ENCODE results near the gene PUM2. TPM values are rescaled to one million over a fixed set of nuclear protein-coding genes. Genes with fewer than 3 reads are reported as not detected.
"Not testable (repeated sequence)": the region's sequence is repeated elsewhere in the genome, so short reads cannot be mapped to it uniquely, and the experiment has no call there.

Gene PUM2
- total RNA-seq, 1 experiment from 2014 or later = 112 TPM

DNA sequence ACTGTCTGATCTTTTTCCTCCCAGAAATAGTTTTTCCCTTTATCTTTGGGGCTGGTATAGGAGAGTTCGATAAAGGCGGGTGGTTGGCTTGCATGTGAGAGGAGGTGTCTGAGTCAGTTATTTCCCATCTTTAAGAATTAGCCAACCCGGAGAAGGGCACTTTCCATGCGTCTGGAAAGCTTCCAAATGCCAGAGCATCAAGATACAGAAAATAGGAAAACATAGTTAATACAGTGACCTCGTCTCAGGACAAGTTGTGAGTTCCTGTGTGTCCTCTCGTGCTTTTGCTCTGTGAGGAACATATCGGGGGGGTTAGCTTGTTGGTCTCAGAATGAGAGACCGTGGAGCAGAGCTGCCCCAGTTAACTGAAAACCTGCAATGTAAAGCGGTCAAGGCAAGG is 18.7 kb upstream of the PUM2 start:
- POLR2A ChIA-PET (ENCODE audit: low non-redundant PET) = no interaction called here
- no peak for TF ChIP-seq EZH2 (IDR thresholded peaks at IDR 0.05; ENCODE audit: borderline replicate concordance, low read depth, low read length, poor library complexity, severe bottlenecking)
- TF ChIP-seq, protein P1, sequence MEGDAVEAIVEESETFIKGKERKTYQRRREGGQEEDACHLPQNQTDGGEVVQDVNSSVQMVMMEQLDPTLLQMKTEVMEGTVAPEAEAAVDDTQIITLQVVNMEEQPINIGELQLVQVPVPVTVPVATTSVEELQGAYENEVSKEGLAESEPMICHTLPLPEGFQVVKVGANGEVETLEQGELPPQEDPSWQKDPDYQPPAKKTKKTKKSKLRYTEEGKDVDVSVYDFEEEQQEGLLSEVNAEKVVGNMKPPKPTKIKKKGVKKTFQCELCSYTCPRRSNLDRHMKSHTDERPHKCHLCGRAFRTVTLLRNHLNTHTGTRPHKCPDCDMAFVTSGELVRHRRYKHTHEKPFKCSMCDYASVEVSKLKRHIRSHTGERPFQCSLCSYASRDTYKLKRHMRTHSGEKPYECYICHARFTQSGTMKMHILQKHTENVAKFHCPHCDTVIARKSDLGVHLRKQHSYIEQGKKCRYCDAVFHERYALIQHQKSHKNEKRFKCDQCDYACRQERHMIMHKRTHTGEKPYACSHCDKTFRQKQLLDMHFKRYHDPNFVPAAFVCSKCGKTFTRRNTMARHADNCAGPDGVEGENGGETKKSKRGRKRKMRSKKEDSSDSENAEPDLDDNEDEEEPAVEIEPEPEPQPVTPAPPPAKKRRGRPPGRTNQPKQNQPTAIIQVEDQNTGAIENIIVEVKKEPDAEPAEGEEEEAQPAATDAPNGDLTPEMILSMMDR (conservative IDR thresholded peaks at IDR 0.05; ENCODE audit: low read depth, low read length) = no peak

DNA sequence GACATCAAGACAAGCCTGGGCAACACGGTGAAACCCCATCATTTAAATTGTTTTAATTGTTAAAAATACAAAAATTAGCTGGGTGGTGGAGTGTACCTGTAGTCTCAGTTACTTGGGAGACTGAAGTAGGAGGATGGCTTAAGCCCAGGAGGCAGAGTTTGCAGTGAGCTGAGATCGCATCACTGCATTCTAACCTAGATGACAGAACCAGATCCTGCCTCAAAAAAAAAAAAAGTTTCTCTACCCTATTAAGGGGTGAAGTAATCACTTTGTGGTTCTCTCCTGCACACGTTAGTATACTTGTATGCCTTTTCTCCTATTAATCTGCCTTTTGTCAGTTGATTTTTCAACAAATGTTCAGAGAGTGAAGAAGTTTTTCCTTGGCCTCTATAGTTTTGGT is 18.1 kb upstream of the PUM2 start:
- no peak for TF ChIP-seq EZH2 (IDR thresholded peaks at IDR 0.05; ENCODE audit: borderline replicate concordance, low read depth, low read length, poor library complexity, severe bottlenecking)
- TF ChIP-seq, protein P1 (conservative IDR thresholded peaks at IDR 0.05; ENCODE audit: low read depth, low read length) = no peak
- ChIA-PET POLR2A (ENCODE audit: low non-redundant PET) (no interaction called here), CTCF (no interaction called here)
- Histone ChIP-seq H3K4me3 (ENCODE audit: low read depth, low read length, poor library complexity, severe bottlenecking) (no peak overlapping the region), H3K9me3 (ENCODE audit: low read depth, low read length, poor library complexity, severe bottlenecking) (no peaks in the 10 kb centered on the region), H3K27ac (ENCODE audit: low read depth, low read length, poor library complexity, severe bottlenecking) (no peak overlapping the region), H3K27me3 (replicated peaks; ENCODE audit: insufficient read depth, low read depth, low read length, poor library complexity) (peaks cover 9% of the 10 kb centered on the region), H3K4me1 (ENCODE audit: insufficient read depth, low read length, poor library complexity, severe bottlenecking) (no peaks in the 10 kb centered on the region), H3K36me3 (ENCODE audit: insufficient read depth, low read length, poor library complexity, severe bottlenecking) (no peaks in the 10 kb centered on the region)
- BruUV-seq (replicated peaks) = no TSS peak
- intact Hi-C loops (cut with micrococcal nuclease; ENCODE audit: unreplicated experiment) = no loop called here
- DNase-seq (ENCODE audit: low spot score) = no peak

More for the DNA sequence above, 18.7 kb upstream of the PUM2 start:
- BruUV-seq (replicated peaks) = no TSS peak
- intact Hi-C loops (cut with micrococcal nuclease; ENCODE audit: unreplicated experiment) = no loop called here
- Histone ChIP-seq H3K4me1 (ENCODE audit: insufficient read depth, low read length, poor library complexity, severe bottlenecking) (no peaks in the 10 kb centered on the region), H3K27me3 (replicated peaks; ENCODE audit: insufficient read depth, low read depth, low read length, poor library complexity) (peaks cover 9% of the 10 kb centered on the region), H3K4me3 (ENCODE audit: low read depth, low read length, poor library complexity, severe bottlenecking) (no peak overlapping the region), H3K9me3 (ENCODE audit: low read depth, low read length, poor library complexity, severe bottlenecking) (no peaks in the 10 kb centered on the region), H3K27ac (ENCODE audit: low read depth, low read length, poor library complexity, severe bottlenecking) (no peak overlapping the region), H3K36me3 (ENCODE audit: insufficient read depth, low read length, poor library complexity, severe bottlenecking) (no peaks in the 10 kb centered on the region)
- no peak for DNase-seq (ENCODE audit: low spot score)
- CTCF ChIA-PET = no interaction called here

DNA sequence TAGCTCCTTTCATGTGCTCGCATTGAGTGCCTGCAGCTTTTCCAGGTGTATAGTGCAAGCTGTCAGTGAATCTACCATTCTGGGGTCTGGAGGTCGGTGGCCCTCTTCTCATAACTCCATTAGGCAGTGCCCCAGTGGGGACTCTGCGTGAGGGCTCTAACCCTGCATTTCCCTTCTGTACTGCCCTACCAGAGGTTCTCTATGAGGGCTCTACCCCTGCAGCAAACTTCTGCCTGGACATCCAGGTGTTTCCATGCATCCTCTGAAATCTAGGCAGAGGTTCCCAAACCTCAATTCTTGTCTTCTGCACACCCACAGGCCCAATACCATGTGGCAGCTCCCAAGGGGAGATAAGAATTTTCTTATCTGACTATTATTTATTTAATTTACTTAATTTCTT is 17.3 kb upstream of the PUM2 start:
- intact Hi-C loops (cut with micrococcal nuclease; ENCODE audit: unreplicated experiment); H3K9me3 ChIP-seq (ENCODE audit: low read depth, low read length, poor library complexity, severe bottlenecking); H3K4me1 ChIP-seq (ENCODE audit: insufficient read depth, low read length, poor library complexity, severe bottlenecking); BruUV-seq (replicated peaks); H3K27me3 ChIP-seq (replicated peaks; ENCODE audit: insufficient read depth, low read depth, low read length, poor library complexity); DNase-seq (ENCODE audit: low spot score); H3K36me3 ChIP-seq (ENCODE audit: insufficient read depth, low read length, poor library complexity, severe bottlenecking); H3K4me3 ChIP-seq (ENCODE audit: low read depth, low read length, poor library complexity, severe bottlenecking); CTCF ChIA-PET; POLR2A ChIA-PET (ENCODE audit: low non-redundant PET); H3K27ac ChIP-seq (ENCODE audit: low read depth, low read length, poor library complexity, severe bottlenecking): not testable (repeated sequence)

DNA sequence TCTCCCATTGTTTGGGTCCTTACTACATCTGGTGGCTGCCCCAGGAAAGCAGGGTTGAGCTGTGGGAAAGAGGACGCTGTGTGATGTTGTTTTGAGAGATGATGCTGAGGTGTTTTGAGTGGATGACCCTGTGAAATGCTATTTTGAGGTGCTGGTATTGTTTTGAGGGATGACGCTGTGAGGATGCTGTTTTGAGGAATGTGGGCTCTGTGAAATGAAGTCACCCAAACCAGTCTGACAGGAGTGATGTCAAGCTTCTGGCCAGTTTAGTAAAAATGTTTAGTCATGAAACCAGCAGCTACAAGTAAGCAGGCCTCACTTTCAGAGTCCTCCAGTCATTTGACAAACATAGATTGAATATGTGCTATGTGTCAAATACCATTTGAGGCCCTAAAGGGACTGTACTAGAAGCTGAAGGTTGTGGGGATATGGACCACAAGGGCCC is 16.1 kb upstream of the PUM2 start:
- CTCF ChIA-PET = no interaction called here
- no peaks in the 10 kb centered on the region for H3K9me3 ChIP-seq (ENCODE audit: low read depth, low read length, poor library complexity, severe bottlenecking)
- no peak for DNase-seq (ENCODE audit: low spot score)
- BruUV-seq (replicated peaks) = no TSS peak
- H3K4me3 ChIP-seq (ENCODE audit: low read depth, low read length, poor library complexity, severe bottlenecking) = no peak overlapping the region
- POLR2A ChIA-PET (ENCODE audit: low non-redundant PET) = no interaction called here
- no peaks in the 10 kb centered on the region for H3K36me3 ChIP-seq (ENCODE audit: insufficient read depth, low read length, poor library complexity, severe bottlenecking)
- H3K27ac ChIP-seq (ENCODE audit: low read depth, low read length, poor library complexity, severe bottlenecking) = no peak overlapping the region
- no peaks in the 10 kb centered on the region for H3K4me1 ChIP-seq (ENCODE audit: insufficient read depth, low read length, poor library complexity, severe bottlenecking)
- intact Hi-C loops (cut with micrococcal nuclease; ENCODE audit: unreplicated experiment) = no loop called here
- peaks cover 9% of the 10 kb centered on the region for H3K27me3 ChIP-seq (replicated peaks; ENCODE audit: insufficient read depth, low read depth, low read length, poor library complexity)
- TF ChIP-seq EZH2 (IDR thresholded peaks at IDR 0.05; ENCODE audit: borderline replicate concordance, low read depth, low read length, poor library complexity, severe bottlenecking) = no peak
- TF ChIP-seq, protein P1 (conservative IDR thresholded peaks at IDR 0.05; ENCODE audit: low read depth, low read length) = no peak

All from A673 (cell line).